Type B pancreatic cell (in vitro differentiated cells): Measurements from ENCODE around the gene LEMD3. TPM values are rescaled to one million over a fixed set of nuclear protein-coding genes. Genes with fewer than 3 reads are reported as not detected.

ENCODE experiments used
- DNase-seq: peaks from one replicate; pipeline ENCODE4 v3.0.0; 2021; ENCODE audit warnings: mixed read lengths; ENCODE audit not compliant: unreplicated experiment; ENCODE audit errors: extremely low spot score
- H3K27ac Mint-ChIP-seq: 2 replicates; pipeline ENCODE4 v1.8.0; 2021; ENCODE audit warnings: mild to moderate bottlenecking, mixed read lengths
- H3K27me3 Mint-ChIP-seq: 2 replicates; pipeline ENCODE4 v1.8.0; 2021; ENCODE audit warnings: mixed read lengths
- H3K36me3 Mint-ChIP-seq: 2 replicates; pipeline ENCODE4 v1.8.0; 2021; ENCODE audit warnings: mixed read lengths
- H3K4me1 Mint-ChIP-seq: one replicate; pipeline ENCODE4 v1.8.0; 2021; ENCODE audit warnings: mixed read lengths; ENCODE audit not compliant: unreplicated experiment
- H3K4me3 Mint-ChIP-seq: 2 replicates; pipeline ENCODE4 v1.8.0; 2021; ENCODE audit warnings: mild to moderate bottlenecking, mixed read lengths
- H3K9me3 Mint-ChIP-seq: 2 replicates; pipeline ENCODE4 v1.8.0; 2021; ENCODE audit warnings: mixed read lengths
- total RNA-seq: library from RNA; stranded (reverse); gene quantifications from 2 replicates; pipeline ENCODE4 v1.2.1, GENCODE V29; 2021; ENCODE audit warnings: low replicate concordance
- TF ChIP-seq, protein P1 (sequence below): fragments of 200-600 bp; sonication (generic); conservative IDR thresholded peaks from 2 replicates; pipeline ENCODE4 v1.5.0; 2021; ENCODE audit warnings: antibody characterized with exemption, mild to moderate bottlenecking

LEMD3 gene
- total RNA-seq, 1 donor from 2014 or later = 40.6 TPM

DNA sequence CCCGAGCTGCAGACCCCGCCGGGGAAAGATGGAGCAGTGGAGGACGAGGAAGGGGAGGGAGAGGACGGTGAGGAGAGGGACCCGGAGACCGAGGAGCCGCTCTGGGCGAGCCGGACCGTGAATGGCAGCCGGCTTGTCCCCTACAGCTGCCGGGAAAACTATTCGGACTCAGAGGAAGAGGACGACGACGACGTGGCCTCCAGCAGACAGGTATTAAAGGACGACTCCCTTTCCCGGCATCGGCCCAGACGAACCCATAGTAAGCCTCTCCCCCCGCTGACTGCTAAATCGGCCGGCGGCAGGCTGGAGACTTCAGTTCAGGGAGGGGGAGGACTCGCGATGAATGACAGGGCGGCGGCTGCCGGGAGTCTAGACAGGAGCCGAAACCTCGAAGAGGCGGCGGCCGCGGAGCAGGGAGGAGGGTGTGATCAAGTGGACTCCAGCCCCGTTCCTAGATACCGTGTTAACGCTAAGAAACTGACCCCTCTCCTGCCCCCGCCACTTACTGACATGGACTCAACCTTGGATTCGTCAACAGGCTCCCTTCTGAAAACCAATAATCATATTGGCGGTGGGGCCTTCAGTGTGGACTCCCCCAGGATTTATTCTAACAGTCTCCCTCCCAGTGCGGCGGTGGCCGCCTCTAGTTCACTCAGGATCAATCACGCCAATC, 962 bp downstream of the LEMD3 start:
- H3K4me3 Mint-ChIP-seq = peak overlapping the region; percentile 95
- H3K27me3 Mint-ChIP-seq = peaks cover 6% of the 10 kb centered on the region
- H3K9me3 Mint-ChIP-seq = no peaks in the 10 kb centered on the region
- peak; percentile 77 for DNase-seq
- H3K4me1 Mint-ChIP-seq = peaks cover 21% of the 10 kb centered on the region
- peak overlapping the region; percentile 90 for H3K27ac Mint-ChIP-seq
- H3K36me3 Mint-ChIP-seq = peaks cover 13% of the 10 kb centered on the region
- TF ChIP-seq, protein P1, sequence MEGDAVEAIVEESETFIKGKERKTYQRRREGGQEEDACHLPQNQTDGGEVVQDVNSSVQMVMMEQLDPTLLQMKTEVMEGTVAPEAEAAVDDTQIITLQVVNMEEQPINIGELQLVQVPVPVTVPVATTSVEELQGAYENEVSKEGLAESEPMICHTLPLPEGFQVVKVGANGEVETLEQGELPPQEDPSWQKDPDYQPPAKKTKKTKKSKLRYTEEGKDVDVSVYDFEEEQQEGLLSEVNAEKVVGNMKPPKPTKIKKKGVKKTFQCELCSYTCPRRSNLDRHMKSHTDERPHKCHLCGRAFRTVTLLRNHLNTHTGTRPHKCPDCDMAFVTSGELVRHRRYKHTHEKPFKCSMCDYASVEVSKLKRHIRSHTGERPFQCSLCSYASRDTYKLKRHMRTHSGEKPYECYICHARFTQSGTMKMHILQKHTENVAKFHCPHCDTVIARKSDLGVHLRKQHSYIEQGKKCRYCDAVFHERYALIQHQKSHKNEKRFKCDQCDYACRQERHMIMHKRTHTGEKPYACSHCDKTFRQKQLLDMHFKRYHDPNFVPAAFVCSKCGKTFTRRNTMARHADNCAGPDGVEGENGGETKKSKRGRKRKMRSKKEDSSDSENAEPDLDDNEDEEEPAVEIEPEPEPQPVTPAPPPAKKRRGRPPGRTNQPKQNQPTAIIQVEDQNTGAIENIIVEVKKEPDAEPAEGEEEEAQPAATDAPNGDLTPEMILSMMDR = no peak

DNA sequence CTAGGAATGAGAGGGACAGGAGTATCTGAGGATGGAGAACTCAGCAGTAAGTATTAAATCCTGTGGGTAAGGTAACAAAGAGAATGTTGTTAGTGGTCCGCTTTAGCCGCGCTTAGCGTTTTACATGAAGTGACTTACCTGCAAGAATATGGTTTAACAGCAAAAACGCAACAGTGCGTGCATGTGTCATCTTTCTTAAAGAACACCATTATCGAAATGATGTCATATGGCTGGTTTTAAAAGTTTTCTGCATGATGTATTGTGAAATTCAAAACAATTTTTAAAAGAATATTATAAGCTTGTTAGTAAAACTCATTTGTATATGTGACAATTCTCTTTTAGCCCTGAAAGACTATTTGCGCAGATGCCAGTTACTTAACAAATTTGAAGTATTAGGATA, 1.7 kb downstream of the LEMD3 start:
- TF ChIP-seq, protein P1 = no peak
- H3K27ac Mint-ChIP-seq = peak overlapping the region; percentile 90
- DNase-seq = no peak
- peaks cover 6% of the 10 kb centered on the region for H3K27me3 Mint-ChIP-seq
- H3K36me3 Mint-ChIP-seq = peaks cover 13% of the 10 kb centered on the region
- H3K9me3 Mint-ChIP-seq = no peaks in the 10 kb centered on the region
- peaks cover 21% of the 10 kb centered on the region for H3K4me1 Mint-ChIP-seq
- H3K4me3 Mint-ChIP-seq = peak overlapping the region; percentile 95

DNA sequence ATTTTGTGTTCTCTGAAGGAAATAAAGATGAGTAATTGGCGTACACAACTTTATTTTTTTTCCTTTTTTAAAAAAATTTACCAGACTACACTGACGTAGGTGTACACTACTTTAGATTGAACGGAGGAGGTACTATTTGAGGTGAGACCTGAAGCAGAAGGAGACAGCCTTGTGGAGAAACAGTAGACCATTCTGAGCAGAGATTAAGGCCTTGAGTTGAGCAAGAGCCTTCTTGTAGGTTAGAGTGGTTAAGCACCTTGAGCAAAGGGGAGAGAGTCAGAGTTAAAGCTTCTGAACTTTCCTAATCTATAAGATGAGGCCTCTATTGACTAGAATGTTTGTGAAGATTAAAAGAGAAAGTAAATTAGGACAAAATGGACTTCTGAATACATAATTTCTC, 2.5 kb downstream of the LEMD3 start:
- DNase-seq = no peak
- TF ChIP-seq, protein P1 = no peak
- Mint-ChIP-seq H3K4me3 (peak overlapping the region; percentile 95), H3K36me3 (peaks cover 13% of the 10 kb centered on the region), H3K4me1 (peaks cover 21% of the 10 kb centered on the region), H3K9me3 (no peaks in the 10 kb centered on the region), H3K27me3 (peaks cover 6% of the 10 kb centered on the region), H3K27ac (peak overlapping the region; percentile 30)

DNA sequence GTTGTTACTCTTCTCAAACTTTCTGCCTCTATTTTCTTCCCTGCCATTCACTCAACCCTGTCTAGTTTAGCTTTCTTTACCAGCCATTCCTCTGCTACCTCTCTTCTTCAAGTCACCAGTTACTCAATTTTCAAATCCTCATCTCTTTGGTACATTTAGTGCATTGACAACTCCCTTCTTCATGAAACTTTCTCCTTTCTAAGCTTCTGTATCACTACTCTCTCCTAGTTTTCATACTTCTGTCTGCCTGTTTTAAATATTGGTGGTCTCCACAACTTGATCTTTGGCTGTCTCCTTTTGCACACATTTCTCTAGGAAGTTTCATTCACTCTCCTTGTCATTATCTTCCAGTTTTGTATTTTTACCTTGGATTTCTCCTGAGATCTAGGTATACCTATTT, 6.0 kb downstream of the LEMD3 start:
- Mint-ChIP-seq H3K36me3 (peaks cover 7% of the 10 kb centered on the region), H3K27me3 (no peaks in the 10 kb centered on the region), H3K4me3 (no peak overlapping the region), H3K4me1 (peaks cover 16% of the 10 kb centered on the region), H3K9me3 (no peaks in the 10 kb centered on the region), H3K27ac (no peak overlapping the region)
- TF ChIP-seq, protein P1 = no peak
- DNase-seq = no peak

DNA sequence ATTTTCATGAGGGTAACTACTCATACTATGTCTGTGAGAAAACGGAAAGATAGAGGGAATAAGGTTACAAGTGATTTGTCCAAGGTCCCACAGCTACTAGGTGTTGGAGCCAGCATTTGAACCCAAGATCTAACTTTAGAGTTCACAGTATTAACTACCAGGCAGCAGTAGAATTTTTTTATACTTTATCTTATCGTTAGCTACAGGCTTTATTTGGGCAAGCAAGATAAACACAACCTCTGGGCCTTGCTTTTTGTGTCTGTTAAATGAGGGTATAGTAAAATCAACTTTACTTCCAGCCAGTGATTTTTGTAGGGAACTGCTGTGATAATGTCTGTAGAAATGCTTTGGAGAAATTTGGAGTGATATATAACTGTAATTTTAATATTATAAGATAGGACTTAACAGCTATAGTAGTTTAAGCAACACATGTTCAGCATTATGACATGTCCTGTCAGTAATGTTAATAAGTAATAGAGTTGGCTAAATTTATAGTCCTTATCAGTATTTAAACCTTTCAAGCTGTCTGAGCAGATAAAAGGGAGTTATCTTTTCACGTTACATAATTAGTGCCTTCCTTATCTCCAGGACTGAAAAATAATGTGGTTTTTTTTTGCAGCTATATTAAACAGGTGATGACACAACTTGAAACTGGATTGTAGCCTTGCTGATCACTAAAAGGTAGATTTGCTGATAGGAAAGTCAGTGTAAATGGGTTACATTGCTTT, 12.8 kb downstream of the LEMD3 start:
- Mint-ChIP-seq H3K36me3 (peaks cover 24% of the 10 kb centered on the region), H3K27ac (no peak overlapping the region), H3K4me3 (no peak overlapping the region), H3K27me3 (no peaks in the 10 kb centered on the region), H3K4me1 (peaks cover 21% of the 10 kb centered on the region), H3K9me3 (no peaks in the 10 kb centered on the region)
- no peak for DNase-seq
- TF ChIP-seq, protein P1 = no peak
